H1 (cell line): ENCODE data around the gene ST8SIA5. TPM values are rescaled to one million over a fixed set of nuclear protein-coding genes. Genes with fewer than 3 reads are reported as not detected.

Source experiments
- CHD1 ChIP-seq: IDR thresholded peaks from 2 replicates; pipeline ENCODE4 v1.6.1; 2012; ENCODE audit warnings: low read depth, low read length, improper control_type of control experiment
- CHD7 ChIP-seq: fragments of 300-600 bp; sonication (generic); IDR thresholded peaks from 2 replicates; pipeline ENCODE4 v1.7.1; 2012; ENCODE audit warnings: low read length, moderate library complexity, mild to moderate bottlenecking, inconsistent platforms; ENCODE audit not compliant: insufficient replicate concordance
- SIN3A ChIP-seq, 2 experiments: IDR thresholded peaks in 1 of 2; conservative IDR thresholded peaks in 1 of 2; 2 replicates each; pipeline ENCODE4 v1.6.1; 2011 to 2012; ENCODE audit warnings: low read length in 2 of 2, improper control_type of control experiment in 1 of 2, low read depth in 1 of 2, mild to moderate bottlenecking in 1 of 2
- polyA plus RNA-seq, 7 experiments: library from polyadenylated mRNA; depleted of rRNA in 3 of 7; stranded (reverse) in 5 of 7; unstranded in 2 of 7; fragments of >200 nt in 5 of 7; fragments of 200-250 nt in 2 of 7; gene quantifications; 1 replicate in 5 of 7; 2 replicates in 1 of 7; 4 replicates in 1 of 7; pipeline versions ENCODE4 v1.2.1 to v1.2.3, GENCODE V29; 2011 to 2013; ENCODE audit warnings: missing spikeins in 2 of 7, mixed read lengths in 2 of 7
- total RNA-seq: library from RNA; stranded (reverse); fragmentation: NEBNext Ultra II Directional; extraction: Animal tissue kit (Norgen Biotek cat#: 25700); gene quantifications from 2 replicates; pipeline ENCODE4 v1.2.1, GENCODE V29; 2021

Gene ST8SIA5
- total and polyA plus RNA-seq, 2 of the 8 experiments (the other 6 are each of a cell fraction or from before 2014, with no cell fraction given), result 2.4 to 6.3 TPM

GRCh38 chr18:46675112-46675511, 81.7 kb downstream of the ST8SIA5 start (continued):
- no peak for TF ChIP-seq CHD7
- TF ChIP-seq CHD1, result no peak
- no peak for TF ChIP-seq SIN3A (conservative IDR thresholded peaks at IDR 0.05 in 1 of 2, IDR thresholded peaks at IDR 0.05 in 1 of 2; ENCODE audit: low read depth in 1 of 2, low read length in 2 of 2)
- TF ChIP-seq, all 59 proteins: peak for 1
